ENCODE data around the gene LLGL2.

GRCh38 chr17:75524269-75524969, 1.1 kb upstream of the LLGL2 start:
- no peak for TF ChIP-seq CTCF (IDR thresholded peaks at IDR 0.05; ENCODE audit: insufficient read depth, low read length)
- TF ChIP-seq, protein P1, sequence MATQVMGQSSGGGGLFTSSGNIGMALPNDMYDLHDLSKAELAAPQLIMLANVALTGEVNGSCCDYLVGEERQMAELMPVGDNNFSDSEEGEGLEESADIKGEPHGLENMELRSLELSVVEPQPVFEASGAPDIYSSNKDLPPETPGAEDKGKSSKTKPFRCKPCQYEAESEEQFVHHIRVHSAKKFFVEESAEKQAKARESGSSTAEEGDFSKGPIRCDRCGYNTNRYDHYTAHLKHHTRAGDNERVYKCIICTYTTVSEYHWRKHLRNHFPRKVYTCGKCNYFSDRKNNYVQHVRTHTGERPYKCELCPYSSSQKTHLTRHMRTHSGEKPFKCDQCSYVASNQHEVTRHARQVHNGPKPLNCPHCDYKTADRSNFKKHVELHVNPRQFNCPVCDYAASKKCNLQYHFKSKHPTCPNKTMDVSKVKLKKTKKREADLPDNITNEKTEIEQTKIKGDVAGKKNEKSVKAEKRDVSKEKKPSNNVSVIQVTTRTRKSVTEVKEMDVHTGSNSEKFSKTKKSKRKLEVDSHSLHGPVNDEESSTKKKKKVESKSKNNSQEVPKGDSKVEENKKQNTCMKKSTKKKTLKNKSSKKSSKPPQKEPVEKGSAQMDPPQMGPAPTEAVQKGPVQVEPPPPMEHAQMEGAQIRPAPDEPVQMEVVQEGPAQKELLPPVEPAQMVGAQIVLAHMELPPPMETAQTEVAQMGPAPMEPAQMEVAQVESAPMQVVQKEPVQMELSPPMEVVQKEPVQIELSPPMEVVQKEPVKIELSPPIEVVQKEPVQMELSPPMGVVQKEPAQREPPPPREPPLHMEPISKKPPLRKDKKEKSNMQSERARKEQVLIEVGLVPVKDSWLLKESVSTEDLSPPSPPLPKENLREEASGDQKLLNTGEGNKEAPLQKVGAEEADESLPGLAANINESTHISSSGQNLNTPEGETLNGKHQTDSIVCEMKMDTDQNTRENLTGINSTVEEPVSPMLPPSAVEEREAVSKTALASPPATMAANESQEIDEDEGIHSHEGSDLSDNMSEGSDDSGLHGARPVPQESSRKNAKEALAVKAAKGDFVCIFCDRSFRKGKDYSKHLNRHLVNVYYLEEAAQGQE (IDR thresholded peaks at IDR 0.05; ENCODE audit: insufficient replicate concordance, low read depth): no peak
- TF ChIP-seq POLR2AphosphoS5 (IDR thresholded peaks at IDR 0.05; ENCODE audit: low read depth): no peak
- no peak for TF ChIP-seq GABPA (IDR thresholded peaks at IDR 0.05; ENCODE audit: low read depth)
- TF ChIP-seq SPI1 (IDR thresholded peaks at IDR 0.05; ENCODE audit: borderline replicate concordance, low read depth): no peak
